GM12878 (cell line): ENCODE measurements around the gene CHRNB2. TPM values are rescaled to one million over a fixed set of nuclear protein-coding genes. Genes with fewer than 3 reads are reported as not detected.
A peak's percentile ranks its signal among the peaks of the same experiment; 100 is the strongest.

Experiments used
- ATAC-seq: fragments of 200-7000 bp; cut with Tn5 transposase; 3 replicates; pipeline ENCODE4 v1.9.1; 2020; ENCODE audit warnings: mild to moderate bottlenecking, moderate library complexity
- BruUV-seq: library from RNA; stranded (reverse); fragments of 400-500 nt; replicated peaks from 2 replicates; lab custom pipeline; 2021; lab: Mats Ljungman, UMichigan
- CTCF ChIA-PET: fragments of 300-600 bp; sonication (Branson Sonifier 250); formaldehyde crosslinking; extraction: SDS; loops from one replicate; lab custom pipeline; 2021; ENCODE audit warnings: inconsistent platforms; lab: Yijun Ruan, JAX
- POLR2A ChIA-PET: fragments of 350-600 bp; formaldehyde crosslinking; extraction: SDS; loops from one replicate; lab custom pipeline; 2021; ENCODE audit warnings: inconsistent platforms; lab: Charles Lee
- RAD21 ChIA-PET: fragments of 300-600 bp; sonication (Branson Sonifier 250); formaldehyde crosslinking; loops from one replicate; lab custom pipeline; 2023; ENCODE audit warnings: antibody characterized with exemption; ENCODE audit not compliant: unreplicated experiment; lab: Charles Lee
- SMC1A ChIA-PET: fragments of 300-600 bp; sonication (Branson Sonifier 250); formaldehyde crosslinking; loops from one replicate; lab custom pipeline; 2023; ENCODE audit not compliant: unreplicated experiment, uncharacterized antibody; lab: Charles Lee
- DNase-seq: peaks from one replicate; pipeline ENCODE4 v3.0.0-alpha.2; 2011; ENCODE audit warnings: low read depth, low spot score
- FAIRE-seq: peaks from 3 replicates; lab custom pipeline; 2011; peaks lifted over from hg19 to GRCh38; lab: Jason Lieb, UNC
- H2AFZ ChIP-seq: 2 replicates; pipeline ENCODE4 v1.6.0; 2011; ENCODE audit warnings: low read depth, low read length, control low read depth; ENCODE audit not compliant: control insufficient read depth
- H3K27ac ChIP-seq: 2 replicates; pipeline ENCODE4 v1.5.1; 2011; ENCODE audit warnings: control low read depth; ENCODE audit not compliant: control insufficient read depth, insufficient read depth
- H3K27me3 ChIP-seq, 2 experiments: replicated peaks in 1 of 2; 2 replicates each; pipeline versions ENCODE4 v1.6.0 to v1.6.1; 2011; ENCODE audit warnings: low read length in 1 of 2; ENCODE audit not compliant: control insufficient read depth in 2 of 2, insufficient read depth in 2 of 2
- H3K36me3 ChIP-seq, 2 experiments: 2 replicates each; pipeline ENCODE4 v1.5.1; 2011; ENCODE audit warnings: low read length in 1 of 2; ENCODE audit not compliant: control insufficient read depth in 2 of 2, insufficient read depth in 2 of 2
- H3K4me1 ChIP-seq: 2 replicates; pipeline ENCODE4 v1.6.1; 2011; ENCODE audit warnings: mild to moderate bottlenecking, low read length, moderate library complexity, mixed read lengths; ENCODE audit not compliant: control insufficient read depth, insufficient read depth
- H3K4me2 ChIP-seq: 2 replicates; pipeline ENCODE4 v1.6.0; 2011; ENCODE audit warnings: control low read depth; ENCODE audit not compliant: control insufficient read depth, insufficient read depth
- H3K4me3 ChIP-seq: fragments of 200-600 bp; sonication (generic); 2 replicates; pipeline ENCODE4 v1.5.1; 2016
- H3K79me2 ChIP-seq: 2 replicates; pipeline ENCODE4 v1.6.0; 2011; ENCODE audit warnings: low read length; ENCODE audit not compliant: control insufficient read depth, insufficient read depth
- H3K9ac ChIP-seq: 2 replicates; pipeline ENCODE4 v1.8.0; 2011; ENCODE audit warnings: low read length, control low read depth, mixed read lengths; ENCODE audit not compliant: control insufficient read depth, insufficient read depth
- H3K9me3 ChIP-seq: replicated peaks from 3 replicates; pipeline ENCODE4 v1.5.1; 2011; ENCODE audit warnings: mild to moderate bottlenecking, low read length; ENCODE audit not compliant: control insufficient read depth, insufficient read depth
- H4K20me1 ChIP-seq: 2 replicates; pipeline ENCODE4 v1.6.0; 2011; ENCODE audit not compliant: control insufficient read depth, insufficient read depth
- DPF2 ChIP-seq: fragments of 450-650 bp; IDR thresholded peaks from 2 replicates; pipeline ENCODE4 v1.6.1; 2017; ENCODE audit warnings: mild to moderate bottlenecking
- MEF2B ChIP-seq: fragments of 450-650 bp; IDR thresholded peaks from 2 replicates; pipeline ENCODE4 v1.6.1; 2018; ENCODE audit warnings: mild to moderate bottlenecking, moderate library complexity; ENCODE audit not compliant: partially characterized antibody, poor library complexity, severe bottlenecking
- MYC ChIP-seq: IDR thresholded peaks from 2 replicates; pipeline ENCODE4 v1.6.1; 2011; ENCODE audit warnings: mild to moderate bottlenecking, low read length, moderate library complexity, inconsistent platforms; ENCODE audit not compliant: insufficient read depth, insufficient replicate concordance, insufficient read length, severe bottlenecking
- NR2C1 ChIP-seq: fragments of 450-650 bp; IDR thresholded peaks from 2 replicates; pipeline ENCODE4 v1.6.1; 2017; ENCODE audit warnings: antibody characterized with exemption, mild to moderate bottlenecking, moderate library complexity
- SMAD5 ChIP-seq: IDR thresholded peaks from 2 replicates; pipeline ENCODE4 v1.6.1; 2016; ENCODE audit warnings: antibody characterized with exemption, low read depth
- SMC3 ChIP-seq: IDR thresholded peaks from 2 replicates; pipeline ENCODE4 v1.6.1; 2011; ENCODE audit warnings: low read length, improper control_type of control experiment, borderline replicate concordance
- SPI1 ChIP-seq: IDR thresholded peaks from 2 replicates; pipeline ENCODE4 v1.6.1; 2011; ENCODE audit warnings: low read depth, mild to moderate bottlenecking, low read length, moderate library complexity, borderline replicate concordance; ENCODE audit not compliant: insufficient read depth
- WGBS: methylation state at CpG from one replicate; pipeline ENCODE4 v1.1.6; 2016; ENCODE audit warnings: low lambda C conversion rate; ENCODE audit not compliant: insufficient replicate concordance, insufficient coverage; ENCODE audit errors: missing lambda C conversion rate; 5-methylcytosine and 5-hydroxymethylcytosine counted together
- in situ Hi-C: fragments of 300-500 bp; cut with MboI; formaldehyde crosslinking; loops from 9 replicates; pipeline ENCODE4 v1.14.3; 2018; ENCODE audit warnings: mixed read lengths
- intact Hi-C: fragments of 100-400 bp; cut with micrococcal nuclease; formaldehyde crosslinking; loops from one replicate; pipeline ENCODE4 v1.14.2; 2022; ENCODE audit not compliant: unreplicated experiment
- polyA plus RNA-seq, 11 experiments: library from polyadenylated mRNA; depleted of rRNA in 4 of 11; unstranded in 6 of 11; stranded (reverse) in 5 of 11; fragments of >200 nt; fragmentation: Nextera tagmentation in 4 of 11; fragmentation: Illumina TruSeq in 1 of 11; extraction: Ambion mirVana in 4 of 11; extraction: Trizol in 1 of 11; gene quantifications; 1 replicate in 1 of 11; 2 replicates in 10 of 11; pipeline versions ENCODE4 v1.2.1 to v1.2.3, GENCODE V29; 2011 to 2016; ENCODE audit warnings: inconsistent platforms in 2 of 11, missing spikeins in 2 of 11, low read depth in 1 of 11
- total RNA-seq, 4 experiments: library from RNA; depleted of rRNA in 3 of 4; stranded (reverse); fragments of >200 nt in 3 of 4; fragmentation: Illumina TruSeq in 1 of 4; extraction: Trizol in 1 of 4; gene quantifications; 2 replicates each; pipeline versions ENCODE4 v1.2.1 to v1.2.3, GENCODE V29; 2013 to 2021
- TF ChIP-seq, protein P1 (sequence below), 3 experiments: IDR thresholded peaks in 2 of 3; conservative IDR thresholded peaks in 1 of 3; 2 replicates each; pipeline ENCODE4 v1.5.1; 2011; ENCODE audit warnings: low read depth in 3 of 3, low read length in 3 of 3, mild to moderate bottlenecking in 3 of 3, control low read depth in 2 of 3, moderate library complexity in 2 of 3, inconsistent platforms in 1 of 3, mixed read lengths in 1 of 3; ENCODE audit not compliant: control insufficient read depth in 2 of 3, insufficient read depth in 1 of 3; ENCODE audit errors: extremely low read depth in 1 of 3
- TF ChIP-seq, protein P2 (sequence below): IDR thresholded peaks from 2 replicates; pipeline ENCODE4 v1.6.1; 2011; ENCODE audit warnings: low read depth, low read length, improper control_type of control experiment, borderline replicate concordance
- TF ChIP-seq, protein P3 (sequence below): IDR thresholded peaks from 2 replicates; pipeline ENCODE4 v1.6.1; 2012; ENCODE audit warnings: low read depth, low read length, improper control_type of control experiment
- TF ChIP-seq, protein P4 (sequence below): IDR thresholded peaks from 2 replicates; pipeline ENCODE4 v1.6.1; 2012; ENCODE audit warnings: low read depth, low read length, improper control_type of control experiment

The CHRNB2 gene
- total and polyA plus RNA-seq, 10 of the 15 experiments (the other 5 are each of a cell fraction or from before 2014, with no cell fraction given): 0.01 to 0.11 (median 0.03) TPM; not detected in 6

DNA sequence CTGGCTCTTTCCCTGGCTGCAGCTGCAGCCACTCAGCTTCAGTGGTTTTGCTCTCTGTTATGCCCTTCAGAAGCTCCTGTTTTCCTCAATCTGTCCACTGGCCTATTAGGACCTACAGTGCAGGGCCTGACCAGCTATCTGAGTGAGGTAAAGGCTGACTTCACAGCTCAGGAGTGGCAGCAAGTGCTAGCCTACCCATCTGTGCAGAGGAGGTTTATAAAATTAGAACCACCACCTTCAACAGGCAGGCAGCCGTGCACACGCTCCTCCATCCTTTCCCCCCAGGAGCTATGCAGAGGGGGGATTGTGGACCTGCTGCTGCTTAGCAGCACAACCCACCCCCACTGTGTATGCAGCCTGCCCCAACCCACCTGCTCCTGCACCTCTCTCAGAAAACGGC, 32.1 kb downstream of the CHRNB2 start:
- DNase-seq: no peak
- Histone ChIP-seq H3K79me2 (peaks cover 66% of the 10 kb centered on the region), H3K4me1 (peaks cover 13% of the 10 kb centered on the region), H4K20me1 (peaks cover 47% of the 10 kb centered on the region), H3K27ac (no peak overlapping the region), H3K4me2 (peak overlapping the region; percentile 23), H3K9ac (no peak overlapping the region; the same call in 1 of the 2 replicates), H3K4me3 (peak overlapping the region; percentile 8; the same call in 1 of the 2 replicates), H3K36me3 (peaks cover 46 to 74% of the 10 kb centered on the region in 2 experiments), H3K27me3 (no peaks in the 10 kb centered on the region), H3K9me3 (no peaks in the 10 kb centered on the region), H2AFZ (no peak overlapping the region)
- WGBS: 67% methylated on average over 3 of the region's 3 CpGs
- TF ChIP-seq, protein P1, sequence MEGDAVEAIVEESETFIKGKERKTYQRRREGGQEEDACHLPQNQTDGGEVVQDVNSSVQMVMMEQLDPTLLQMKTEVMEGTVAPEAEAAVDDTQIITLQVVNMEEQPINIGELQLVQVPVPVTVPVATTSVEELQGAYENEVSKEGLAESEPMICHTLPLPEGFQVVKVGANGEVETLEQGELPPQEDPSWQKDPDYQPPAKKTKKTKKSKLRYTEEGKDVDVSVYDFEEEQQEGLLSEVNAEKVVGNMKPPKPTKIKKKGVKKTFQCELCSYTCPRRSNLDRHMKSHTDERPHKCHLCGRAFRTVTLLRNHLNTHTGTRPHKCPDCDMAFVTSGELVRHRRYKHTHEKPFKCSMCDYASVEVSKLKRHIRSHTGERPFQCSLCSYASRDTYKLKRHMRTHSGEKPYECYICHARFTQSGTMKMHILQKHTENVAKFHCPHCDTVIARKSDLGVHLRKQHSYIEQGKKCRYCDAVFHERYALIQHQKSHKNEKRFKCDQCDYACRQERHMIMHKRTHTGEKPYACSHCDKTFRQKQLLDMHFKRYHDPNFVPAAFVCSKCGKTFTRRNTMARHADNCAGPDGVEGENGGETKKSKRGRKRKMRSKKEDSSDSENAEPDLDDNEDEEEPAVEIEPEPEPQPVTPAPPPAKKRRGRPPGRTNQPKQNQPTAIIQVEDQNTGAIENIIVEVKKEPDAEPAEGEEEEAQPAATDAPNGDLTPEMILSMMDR (IDR thresholded peaks at IDR 0.05 in 2 of 3, conservative IDR thresholded peaks at IDR 0.05 in 1 of 3; ENCODE audit: control insufficient read depth in 2 of 3, extremely low read depth in 1 of 3, insufficient read depth in 1 of 3, low read depth in 3 of 3, low read length in 3 of 3): no peak
- TF ChIP-seq NR2C1 (no peak), SMC3 (no peak), SPI1 (no peak), DPF2 (no peak), MYC (no peak), SMAD5 (no peak), MEF2B (no peak)
- TF ChIP-seq, protein P2, sequence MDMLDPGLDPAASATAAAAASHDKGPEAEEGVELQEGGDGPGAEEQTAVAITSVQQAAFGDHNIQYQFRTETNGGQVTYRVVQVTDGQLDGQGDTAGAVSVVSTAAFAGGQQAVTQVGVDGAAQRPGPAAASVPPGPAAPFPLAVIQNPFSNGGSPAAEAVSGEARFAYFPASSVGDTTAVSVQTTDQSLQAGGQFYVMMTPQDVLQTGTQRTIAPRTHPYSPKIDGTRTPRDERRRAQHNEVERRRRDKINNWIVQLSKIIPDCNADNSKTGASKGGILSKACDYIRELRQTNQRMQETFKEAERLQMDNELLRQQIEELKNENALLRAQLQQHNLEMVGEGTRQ: no peak
- TF ChIP-seq, protein P3, sequence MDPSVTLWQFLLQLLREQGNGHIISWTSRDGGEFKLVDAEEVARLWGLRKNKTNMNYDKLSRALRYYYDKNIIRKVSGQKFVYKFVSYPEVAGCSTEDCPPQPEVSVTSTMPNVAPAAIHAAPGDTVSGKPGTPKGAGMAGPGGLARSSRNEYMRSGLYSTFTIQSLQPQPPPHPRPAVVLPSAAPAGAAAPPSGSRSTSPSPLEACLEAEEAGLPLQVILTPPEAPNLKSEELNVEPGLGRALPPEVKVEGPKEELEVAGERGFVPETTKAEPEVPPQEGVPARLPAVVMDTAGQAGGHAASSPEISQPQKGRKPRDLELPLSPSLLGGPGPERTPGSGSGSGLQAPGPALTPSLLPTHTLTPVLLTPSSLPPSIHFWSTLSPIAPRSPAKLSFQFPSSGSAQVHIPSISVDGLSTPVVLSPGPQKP: no peak
- TF ChIP-seq, protein P4, sequence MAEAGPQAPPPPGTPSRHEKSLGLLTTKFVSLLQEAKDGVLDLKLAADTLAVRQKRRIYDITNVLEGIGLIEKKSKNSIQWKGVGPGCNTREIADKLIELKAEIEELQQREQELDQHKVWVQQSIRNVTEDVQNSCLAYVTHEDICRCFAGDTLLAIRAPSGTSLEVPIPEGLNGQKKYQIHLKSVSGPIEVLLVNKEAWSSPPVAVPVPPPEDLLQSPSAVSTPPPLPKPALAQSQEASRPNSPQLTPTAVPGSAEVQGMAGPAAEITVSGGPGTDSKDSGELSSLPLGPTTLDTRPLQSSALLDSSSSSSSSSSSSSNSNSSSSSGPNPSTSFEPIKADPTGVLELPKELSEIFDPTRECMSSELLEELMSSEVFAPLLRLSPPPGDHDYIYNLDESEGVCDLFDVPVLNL: no peak
- intact Hi-C loops: no loop called here
- in situ Hi-C loops: no loop called here
- ATAC-seq: peak; percentile 32
- no TSS peak for BruUV-seq
- CTCF ChIA-PET: interaction anchor here (0.9 to 1.5 kb wide), 3 partner anchors 17 to 40 kb away, joined by 3 read pairs; no protein-coding TSS in a partner anchor
- FAIRE-seq: no peak
- RAD21 ChIA-PET: interaction anchor here (1.0 to 1.4 kb wide), 5 partner anchors 10 to 279 kb away, joined by 3 to 4 read pairs (median 3); no protein-coding TSS in a partner anchor
- POLR2A ChIA-PET: interaction anchor here (1.0 to 2.2 kb wide), 4 partner anchors 9 to 16 kb away, joined by 3 to 6 read pairs (median 5); no protein-coding TSS in a partner anchor
- SMC1A ChIA-PET: interaction anchor here (0.6 to 1.9 kb wide), 7 partner anchors 10 to 355 kb away, joined by 3 to 7 read pairs (median 3); no protein-coding TSS in a partner anchor
